Stimulated activated CD8-positive, alpha-beta memory T cell treated with anti-CD3 and anti-CD28 coated beads, Interleukin-15, amount 100 ng/mL, for 1 hour (primary cell): ENCODE data around the gene WASL.
"Not testable (repeated sequence)": the region's sequence is repeated elsewhere in the genome, so short reads cannot be mapped to it uniquely, and the experiment has no call there.

Experiments used
- DNase-seq: peaks from one replicate; pipeline ENCODE4 v3.0.0-alpha.2; 2020; ENCODE audit warnings: low read depth

Gene WASL

GRCh38 chr7:123769371-123769770, 20.6 kb upstream of the WASL start:
- no peak for DNase-seq

GRCh38 chr7:123768493-123768892, 19.7 kb upstream of the WASL start:
- no peak for DNase-seq

- no peak for DNase-seq
Measured at GRCh38 chr7:123763191-123763661, 14.4 kb upstream of the WASL start.

DNA sequence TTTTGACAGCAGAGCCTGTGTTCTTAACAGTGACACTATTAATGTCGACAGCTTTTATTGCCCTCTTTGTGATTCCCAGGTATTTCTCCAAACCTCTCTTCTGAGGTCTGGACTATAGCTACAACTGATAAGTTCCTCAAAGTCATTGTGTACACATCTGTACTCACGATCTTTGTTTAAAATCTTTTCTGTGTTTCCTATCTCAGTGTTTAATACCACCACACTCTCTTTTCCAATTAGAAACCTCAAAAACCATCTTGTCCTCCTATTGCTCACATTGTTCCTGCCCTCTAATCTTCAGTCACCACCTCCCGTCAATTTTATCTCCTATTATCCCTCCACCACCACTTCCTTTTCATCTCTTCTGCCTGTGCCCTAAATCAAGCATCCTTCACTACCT, 12.9 kb upstream of the WASL start:
- DNase-seq, result no peak

GRCh38 chr7:123757095-123757494, 8.3 kb upstream of the WASL start:
- no peak for DNase-seq

- DNase-seq, result no peak
Measured at GRCh38 chr7:123755338-123755737, 6.5 kb upstream of the WASL start.

- no peak for DNase-seq
Measured at GRCh38 chr7:123754271-123754871, 5.6 kb upstream of the WASL start.

- no peak for DNase-seq
Measured at GRCh38 chr7:123752534-123752933, 3.7 kb upstream of the WASL start.

- DNase-seq, result no peak
Measured at GRCh38 chr7:123751821-123752220, 3.0 kb upstream of the WASL start.

DNA sequence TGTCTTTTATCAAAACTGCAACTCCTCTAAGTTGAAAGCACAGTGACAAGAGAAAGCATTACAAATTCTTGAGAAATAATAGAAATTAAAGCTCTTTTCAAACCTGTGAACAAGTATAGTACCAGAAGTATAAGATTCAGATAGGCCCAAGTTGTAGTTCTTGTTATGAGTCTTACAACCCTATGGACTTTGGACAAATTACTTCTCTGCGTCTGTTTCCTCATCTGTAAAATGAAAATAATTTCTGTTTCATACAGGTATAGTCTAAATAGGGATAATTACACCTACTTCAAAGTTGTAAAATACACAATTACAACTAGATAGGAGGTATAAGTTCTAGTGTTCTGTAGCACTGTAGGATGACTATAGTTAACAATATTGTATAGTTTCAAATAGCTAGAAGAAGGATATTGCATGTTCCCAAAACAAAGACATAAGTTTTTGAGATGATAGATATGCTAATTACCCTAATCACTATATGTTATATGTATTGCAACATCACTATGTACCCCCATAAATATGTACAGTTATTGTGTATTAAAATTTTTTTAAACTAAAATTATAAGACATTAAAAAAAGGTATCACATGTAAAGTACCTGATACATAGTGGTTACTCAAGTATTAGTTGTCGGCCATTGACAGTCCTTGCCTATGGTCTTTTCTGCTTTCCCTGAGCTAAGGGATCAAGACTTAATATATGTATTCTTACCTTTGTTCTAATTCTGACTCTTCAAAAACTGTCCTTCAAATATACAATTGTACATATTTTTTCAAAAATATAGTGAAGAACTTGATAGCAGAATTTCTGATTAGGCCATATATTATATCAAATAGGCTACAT, 1.8 kb upstream of the WASL start:
- no peak for DNase-seq

DNA sequence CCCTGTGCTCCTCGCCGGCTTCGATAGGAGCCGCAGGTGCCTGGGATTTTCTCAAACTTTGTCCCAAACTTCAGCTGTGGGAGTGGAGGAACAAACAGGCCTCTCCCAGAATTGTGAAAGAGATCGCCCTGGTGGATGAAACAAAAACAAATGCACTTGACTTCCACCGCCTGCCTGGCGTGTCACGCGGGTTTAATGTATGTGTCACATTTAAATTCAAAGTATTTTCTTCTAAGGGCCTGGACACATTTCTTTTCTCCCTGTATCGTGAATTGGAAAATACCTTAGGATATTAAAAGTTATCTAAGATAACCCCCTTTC, 694 bp upstream of the WASL start:
- no peak for DNase-seq

DNA sequence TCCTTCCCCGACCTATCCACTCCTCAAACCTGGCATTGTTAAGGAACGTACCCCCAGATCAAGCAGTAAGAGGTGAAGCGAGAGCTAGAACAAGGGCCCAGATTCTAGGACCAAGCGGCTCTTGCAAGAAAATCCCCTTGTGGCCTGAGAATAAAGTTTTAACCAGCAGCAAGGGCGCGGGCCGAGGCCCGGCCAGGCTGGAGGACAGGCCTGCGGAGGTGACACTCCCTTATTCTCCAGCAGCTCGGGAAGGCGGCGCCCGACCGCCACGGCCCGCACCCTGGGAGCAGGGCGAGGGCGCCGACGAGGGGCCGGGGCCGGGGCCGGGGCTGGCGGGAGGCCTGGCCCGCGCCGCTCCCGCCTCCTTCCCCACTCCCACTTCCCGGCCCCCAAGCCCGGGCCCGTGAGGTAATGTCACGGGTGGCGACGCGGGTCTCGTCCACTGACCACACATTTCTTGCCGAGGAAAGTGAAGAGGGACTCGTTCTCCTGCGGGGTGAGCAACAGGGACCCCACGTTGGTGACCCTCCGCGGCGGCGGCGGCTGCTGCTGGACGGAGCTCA, 551 bp downstream of the WASL start:
- no peak for DNase-seq

DNA sequence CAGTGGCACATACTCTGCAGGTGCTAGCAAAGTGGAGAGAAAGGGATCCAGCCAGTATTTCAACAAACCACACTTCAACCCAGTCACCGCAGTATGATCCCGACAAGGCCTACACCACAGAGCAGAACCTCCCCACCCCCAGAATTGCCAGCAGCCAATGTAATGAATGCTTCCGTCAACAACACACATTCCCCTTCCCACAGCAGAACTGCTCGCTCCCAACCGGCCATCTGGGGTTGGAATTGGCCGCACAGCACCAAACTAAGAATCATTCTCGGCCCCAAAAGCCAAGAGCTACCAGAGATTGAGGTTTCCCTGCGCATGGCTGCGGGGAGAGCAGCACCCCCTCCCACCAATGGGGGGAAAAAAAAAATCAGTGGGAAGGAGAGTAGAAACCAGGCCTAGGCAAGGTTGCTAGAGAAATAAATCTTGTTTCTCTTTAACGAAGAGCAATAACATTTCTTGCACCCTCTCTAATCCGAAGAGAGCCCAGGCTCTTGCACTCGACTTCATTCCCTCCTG, 1.1 kb downstream of the WASL start:
- no peak for DNase-seq

GRCh38 chr7:123746931-123747488, 1.8 kb downstream of the WASL start:
- DNase-seq, result no peak

DNA sequence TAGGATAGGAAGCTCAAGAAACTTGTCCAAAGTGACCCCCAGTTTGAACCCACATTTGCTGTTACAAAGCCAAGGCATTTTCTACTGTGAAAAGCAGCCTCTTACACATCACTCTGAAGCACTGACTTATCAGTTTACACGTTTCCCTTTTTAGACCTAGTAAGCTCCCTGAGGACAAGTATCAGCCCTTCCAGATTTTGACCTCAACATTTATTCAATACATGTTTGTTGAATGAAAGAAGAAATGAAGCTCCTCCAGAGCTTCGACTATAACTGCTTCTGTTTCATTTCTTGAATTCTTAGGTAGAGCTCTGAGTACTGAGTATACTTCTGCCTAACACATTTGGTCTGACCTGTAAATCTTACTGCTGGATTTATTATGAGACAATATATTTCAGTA, 2.7 kb downstream of the WASL start:
- DNase-seq, result no peak

GRCh38 chr7:123745437-123745836, 3.4 kb downstream of the WASL start:
- no peak for DNase-seq

DNA sequence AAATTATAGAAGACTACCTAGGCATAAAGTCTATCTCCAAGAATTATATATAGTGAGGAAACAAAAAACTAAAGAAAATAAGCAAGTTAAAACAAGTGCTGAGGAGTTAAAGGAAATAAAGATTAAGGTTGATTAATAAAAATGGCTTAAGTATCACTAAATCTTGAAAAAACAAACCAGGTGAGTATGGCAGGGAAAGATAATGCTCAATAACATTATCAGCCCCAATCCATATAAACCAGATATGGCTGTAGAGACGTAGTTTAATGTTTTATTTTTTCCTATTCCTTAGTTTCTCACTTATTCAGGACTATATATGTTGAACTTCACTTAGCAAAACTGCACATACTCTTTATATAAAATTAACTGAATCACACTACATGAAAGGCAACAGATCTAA, 4.4 kb downstream of the WASL start:
- no peak for DNase-seq

- DNase-seq, result no peak
Measured at GRCh38 chr7:123741940-123742339, 6.9 kb downstream of the WASL start.

GRCh38 chr7:123738808-123739207, 10.0 kb downstream of the WASL start:
- DNase-seq, result no peak

DNA sequence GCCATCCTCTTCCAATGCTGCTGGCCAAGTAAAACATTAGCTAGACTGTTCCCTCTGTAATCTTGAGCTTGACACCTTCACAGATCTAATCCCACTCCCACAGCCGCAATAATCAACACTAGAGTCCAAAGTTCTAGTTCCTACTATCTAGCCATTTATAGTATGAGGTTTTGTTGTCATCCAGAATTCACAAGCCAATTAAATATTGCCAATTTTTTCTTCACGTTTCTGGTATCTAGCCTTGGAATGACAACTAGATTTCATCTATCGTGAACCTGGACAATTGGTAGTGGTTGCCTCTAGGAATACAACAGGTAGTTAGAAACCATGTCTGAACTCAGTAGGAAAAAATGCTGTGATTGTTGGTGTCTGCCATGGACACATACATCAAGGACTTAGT, 10.4 kb downstream of the WASL start:
- no peak for DNase-seq

- DNase-seq, result not testable (repeated sequence)
Measured at GRCh38 chr7:123737168-123737674, 11.6 kb downstream of the WASL start.

DNA sequence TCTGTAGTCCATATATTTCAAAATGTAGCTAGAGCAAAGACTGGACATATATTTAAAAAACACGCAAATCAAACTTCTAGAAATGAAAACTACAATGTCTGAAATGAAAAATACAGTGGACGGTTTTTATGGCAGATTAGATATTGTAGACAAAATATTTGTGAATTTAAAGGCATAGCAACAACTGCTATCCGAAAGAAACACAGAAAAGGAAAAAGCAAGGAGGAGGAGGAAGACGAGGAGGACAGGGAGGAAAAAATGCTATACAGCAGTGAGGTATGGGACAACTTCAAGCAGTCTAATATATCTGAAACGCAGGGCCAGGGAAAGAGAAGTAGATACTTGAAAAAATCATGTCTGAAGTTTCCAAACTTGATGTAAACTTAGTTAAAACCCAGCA, 13.3 kb downstream of the WASL start:
- DNase-seq, result no peak

DNA sequence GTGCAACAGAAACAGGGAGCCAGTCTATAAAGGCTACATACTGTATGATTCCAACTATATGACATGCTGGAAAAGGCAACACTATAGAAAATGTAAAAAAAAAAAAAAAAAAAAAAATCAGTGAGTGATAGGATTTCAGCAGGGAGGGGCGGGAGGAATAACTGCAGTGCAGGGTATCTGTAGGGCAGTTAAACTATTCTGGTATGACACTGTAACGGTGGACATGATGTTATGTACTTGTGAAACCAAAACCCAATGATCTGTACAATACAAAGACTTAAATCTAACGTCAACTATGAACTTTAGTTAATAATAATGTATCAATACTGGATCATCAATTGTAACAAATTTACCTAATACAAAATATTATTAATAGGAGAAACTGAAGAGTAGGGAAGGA, 14.3 kb downstream of the WASL start:
- no peak for DNase-seq
